Upper lobe of left lung (tissue), 6 donors: ENCODE data around the gene MYT1. TPM values are rescaled to one million over a fixed set of nuclear protein-coding genes. Genes with fewer than 3 reads are reported as not detected.
A peak's percentile ranks its signal among the peaks of the same experiment; 100 is the strongest.

ENCODE experiments used
- ATAC-seq, 2 donors: fragments of 200-7000 bp; cut with Tn5 transposase; one replicate each; pipeline ENCODE4 v1.9.1; 2022; ENCODE audit warnings: mild to moderate bottlenecking in 2 of 2, moderate library complexity in 2 of 2; ENCODE audit not compliant: low FRiP score in 2 of 2
- DNase-seq, 2 donors: peaks; one replicate each; pipeline ENCODE4 v3.0.0-alpha.2; 2019 to 2020
- H3K27ac ChIP-seq, 4 donors: fragments of 200-600 bp; sonication (generic); one replicate each; pipeline ENCODE4 v1.5.1; 2016 to 2019
- H3K27me3 ChIP-seq, 4 donors: fragments of 200-600 bp; sonication (generic); one replicate each; pipeline ENCODE4 v1.5.1; 2017 to 2019
- H3K36me3 ChIP-seq, 4 donors: fragments of 200-600 bp; sonication (generic); one replicate each; pipeline ENCODE4 v1.5.1; 2016 to 2019
- H3K4me1 ChIP-seq, 4 donors: fragments of 200-600 bp; sonication (generic); one replicate each; pipeline ENCODE4 v1.5.1; 2018 to 2019
- H3K4me3 ChIP-seq, 4 donors: fragments of 200-600 bp; sonication (generic); one replicate each; pipeline ENCODE4 v1.5.1; 2017 to 2019; ENCODE audit warnings: mild to moderate bottlenecking in 2 of 4, moderate library complexity in 1 of 4
- H3K9me3 ChIP-seq, 4 donors: fragments of 200-600 bp; sonication (generic); one replicate each; pipeline ENCODE4 v1.5.1; 2018 to 2019
- EP300 ChIP-seq, 4 donors: sonication (generic); formaldehyde crosslinking; IDR thresholded peaks; one replicate each; pipeline ENCODE4 v1.5.1; 2017; ENCODE audit warnings: antibody characterized with exemption in 4 of 4, control low read depth in 2 of 4
- POLR2A ChIP-seq, 4 donors: fragments of 450-650 bp; IDR thresholded peaks; one replicate each; pipeline ENCODE4 v1.5.1; 2016 to 2017; ENCODE audit warnings: antibody characterized with exemption in 4 of 4, mild to moderate bottlenecking in 2 of 4
- POLR2AphosphoS5 ChIP-seq, 2 donors: sonication (generic); formaldehyde crosslinking; IDR thresholded peaks; one replicate each; pipeline ENCODE4 v1.5.1; 2017; ENCODE audit warnings: antibody characterized with exemption in 2 of 2
- WGBS, 2 donors: methylation state at CpG; one replicate each; pipeline ENCODE4 v1.1.5; 2017 to 2018; 5-methylcytosine and 5-hydroxymethylcytosine counted together
- total RNA-seq, 6 donors: library from RNA; depleted of rRNA in 4 of 6; stranded (reverse); fragments of >200 nt in 4 of 6; gene quantifications; one replicate each; pipeline versions ENCODE4 v1.1.0 to v1.2.1, GENCODE V29; 2016 to 2021
- TF ChIP-seq, protein P1 (sequence below), 6 experiments: fragments of 450-650 bp in 4 of 6; fragments of 200-600 bp in 2 of 6; sonication (generic) in 2 of 6; IDR thresholded peaks; one replicate each; pipeline ENCODE4 v1.5.1; 2016 to 2019; ENCODE audit warnings: antibody characterized with exemption in 6 of 6
- donor health status: DM: no; HTN: no; CAD: no; lungs with moderate emphysema.
- donor health status: DM: no; HTN: yes; CAD: no; lungs with severe emphysema.

MYT1 gene
- total RNA-seq, 6 donors from 2014 or later, result 0.09 to 3.1 TPM; not detected in 4

DNA sequence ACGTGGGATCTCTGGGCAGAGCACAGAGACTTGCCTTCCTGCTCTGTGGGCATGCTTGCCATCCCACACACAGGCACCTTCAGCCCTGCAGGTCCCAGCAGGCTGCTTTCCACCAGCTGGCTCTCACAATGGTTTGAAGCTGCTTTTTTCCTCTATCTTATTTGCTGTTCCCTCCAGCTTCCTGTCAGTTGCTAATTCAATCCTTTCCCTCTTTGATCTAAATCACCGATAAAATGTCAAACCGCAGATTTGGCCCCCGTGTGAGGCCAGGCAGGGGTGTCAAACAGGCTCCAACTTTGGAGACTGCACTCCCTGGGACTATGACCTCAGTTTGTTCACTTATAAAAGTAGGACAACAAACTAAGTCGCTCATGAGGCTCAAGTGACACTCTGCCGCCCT lies 50.7 kb downstream of the MYT1 start:
- no peak overlapping the region for H3K27ac ChIP-seq
- no peak overlapping the region for H3K4me3 ChIP-seq
- DNase-seq, result no peak
- ATAC-seq, result no peak
- H3K9me3 ChIP-seq, result no peaks in the 10 kb centered on the region
- no peaks in the 10 kb centered on the region for H3K27me3 ChIP-seq
- TF ChIP-seq, protein P1, sequence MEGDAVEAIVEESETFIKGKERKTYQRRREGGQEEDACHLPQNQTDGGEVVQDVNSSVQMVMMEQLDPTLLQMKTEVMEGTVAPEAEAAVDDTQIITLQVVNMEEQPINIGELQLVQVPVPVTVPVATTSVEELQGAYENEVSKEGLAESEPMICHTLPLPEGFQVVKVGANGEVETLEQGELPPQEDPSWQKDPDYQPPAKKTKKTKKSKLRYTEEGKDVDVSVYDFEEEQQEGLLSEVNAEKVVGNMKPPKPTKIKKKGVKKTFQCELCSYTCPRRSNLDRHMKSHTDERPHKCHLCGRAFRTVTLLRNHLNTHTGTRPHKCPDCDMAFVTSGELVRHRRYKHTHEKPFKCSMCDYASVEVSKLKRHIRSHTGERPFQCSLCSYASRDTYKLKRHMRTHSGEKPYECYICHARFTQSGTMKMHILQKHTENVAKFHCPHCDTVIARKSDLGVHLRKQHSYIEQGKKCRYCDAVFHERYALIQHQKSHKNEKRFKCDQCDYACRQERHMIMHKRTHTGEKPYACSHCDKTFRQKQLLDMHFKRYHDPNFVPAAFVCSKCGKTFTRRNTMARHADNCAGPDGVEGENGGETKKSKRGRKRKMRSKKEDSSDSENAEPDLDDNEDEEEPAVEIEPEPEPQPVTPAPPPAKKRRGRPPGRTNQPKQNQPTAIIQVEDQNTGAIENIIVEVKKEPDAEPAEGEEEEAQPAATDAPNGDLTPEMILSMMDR (IDR thresholded peaks at IDR 0.05), result no peak
- no peak for TF ChIP-seq POLR2A (IDR thresholded peaks at IDR 0.05)
- TF ChIP-seq POLR2AphosphoS5 (IDR thresholded peaks at IDR 0.05), result no peak
- no peak for TF ChIP-seq EP300 (IDR thresholded peaks at IDR 0.05)
- WGBS, 2 donors, result 37 to 39% methylated on average over 5 to 6 of the region's 6 CpGs
- H3K36me3 ChIP-seq, result no peaks in the 10 kb centered on the region
- peaks cover 7 to 21% (median 15%) of the 10 kb centered on the region in 4 donors for H3K4me1 ChIP-seq

DNA sequence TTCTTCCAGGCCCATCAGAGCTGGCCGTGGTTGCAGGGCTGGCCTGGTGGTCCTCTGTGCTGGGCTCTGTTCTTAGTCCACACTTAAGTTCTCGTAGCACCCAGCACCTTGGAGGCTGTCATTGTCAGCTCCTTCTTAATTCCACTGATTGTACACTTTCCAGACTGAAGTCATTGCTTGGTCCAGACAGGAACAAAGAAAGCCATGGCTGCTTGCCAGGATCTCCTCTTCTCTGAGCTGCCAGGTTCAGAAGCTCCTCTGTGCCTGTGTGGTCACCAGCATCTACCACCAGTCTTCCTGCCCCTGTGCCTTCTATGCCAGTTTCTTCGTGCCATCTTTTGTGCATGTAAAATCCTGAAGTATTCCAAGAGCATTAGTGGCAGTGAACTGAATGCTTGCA lies 51.8 kb downstream of the MYT1 start:
- no peaks in the 10 kb centered on the region for H3K27me3 ChIP-seq
- DNase-seq, result no peak
- no peak overlapping the region for H3K27ac ChIP-seq
- no peaks in the 10 kb centered on the region for H3K36me3 ChIP-seq
- no peak for ATAC-seq
- 60 to 70% methylated on average over 3 of the region's 3 CpGs for WGBS, 2 donors
- H3K4me1 ChIP-seq, result peaks cover 7 to 20% (median 15%) of the 10 kb centered on the region in 4 donors
- no peak overlapping the region for H3K4me3 ChIP-seq
- no peak for TF ChIP-seq EP300 (IDR thresholded peaks at IDR 0.05)
- TF ChIP-seq POLR2A (IDR thresholded peaks at IDR 0.05), result no peak
- TF ChIP-seq, protein P1 (IDR thresholded peaks at IDR 0.05), result no peak
- no peak for TF ChIP-seq POLR2AphosphoS5 (IDR thresholded peaks at IDR 0.05)
- no peaks in the 10 kb centered on the region for H3K9me3 ChIP-seq

DNA sequence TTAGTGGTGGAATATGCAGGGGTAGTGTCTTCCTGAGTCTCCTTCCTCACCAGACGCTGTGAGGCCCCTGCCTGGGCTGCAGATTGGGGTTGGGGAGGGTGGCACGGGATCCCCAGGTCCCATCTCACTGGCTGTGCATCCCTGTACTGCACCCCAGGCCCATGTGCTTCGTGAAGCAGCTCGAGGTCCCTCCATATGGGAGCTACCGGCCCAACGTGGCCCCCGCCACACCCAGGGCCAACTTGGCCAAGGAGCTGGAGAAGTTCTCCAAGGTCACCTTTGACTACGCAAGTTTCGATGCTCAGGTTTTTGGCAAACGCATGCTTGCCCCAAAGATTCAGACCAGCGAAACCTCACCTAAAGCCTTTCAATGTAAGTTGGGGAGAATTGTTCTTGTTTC lies 52.7 kb downstream of the MYT1 start:
- Histone ChIP-seq H3K27me3 (no peaks in the 10 kb centered on the region), H3K4me3 (no peak overlapping the region), H3K36me3 (no peaks in the 10 kb centered on the region), H3K4me1 (peaks cover 7 to 16% (median 13%) of the 10 kb centered on the region in 4 donors), H3K27ac (no peak overlapping the region), H3K9me3 (no peaks in the 10 kb centered on the region)
- WGBS, 2 donors, result 88 to 91% methylated on average over 10 to 11 of the region's 11 CpGs
- no peak for TF ChIP-seq POLR2A (IDR thresholded peaks at IDR 0.05)
- no peak for TF ChIP-seq EP300 (IDR thresholded peaks at IDR 0.05)
- TF ChIP-seq, protein P1 (IDR thresholded peaks at IDR 0.05), result no peak
- TF ChIP-seq POLR2AphosphoS5 (IDR thresholded peaks at IDR 0.05), result no peak
- DNase-seq (no peak), ATAC-seq (no peak)

DNA sequence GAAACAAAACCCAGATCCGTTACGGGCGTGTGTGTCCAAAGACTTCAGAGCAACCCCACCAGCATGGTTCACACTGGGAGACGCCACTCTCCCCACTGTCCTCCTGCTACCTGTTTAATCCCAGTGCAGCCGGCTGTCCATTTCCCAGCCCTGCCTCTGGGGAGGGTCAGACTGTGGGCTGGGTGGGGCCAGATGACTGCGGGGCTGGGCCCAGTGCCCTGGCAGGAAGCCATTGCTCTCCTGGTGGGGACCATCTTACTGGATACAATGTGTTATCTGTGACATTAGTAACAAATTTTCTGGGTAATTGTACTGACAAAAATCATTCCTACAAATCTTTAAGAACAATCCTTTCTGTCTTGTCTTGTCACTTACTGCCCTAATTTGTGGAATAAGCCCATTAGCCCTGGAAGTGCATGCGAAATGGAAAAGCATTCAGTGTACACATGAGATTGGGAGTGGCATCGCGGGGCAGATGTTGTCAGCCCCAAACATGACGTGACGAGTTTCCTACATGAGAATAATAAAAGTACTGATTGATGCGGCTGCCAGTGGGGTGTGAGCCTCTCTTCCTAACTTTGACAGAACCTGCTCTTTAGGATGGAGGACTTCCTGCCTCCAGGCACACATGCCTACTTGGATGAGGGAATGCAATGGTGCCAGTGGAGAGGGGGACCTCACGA lies 53.4 kb downstream of the MYT1 start:
- DNase-seq, result no peak
- Histone ChIP-seq H3K27ac (no peak overlapping the region), H3K4me1 (peaks cover 3 to 19% (median 17%) of the 10 kb centered on the region in 4 donors), H3K27me3 (no peaks in the 10 kb centered on the region), H3K9me3 (no peaks in the 10 kb centered on the region), H3K4me3 (no peak overlapping the region), H3K36me3 (no peaks in the 10 kb centered on the region)
- WGBS, 2 donors, result 70 to 76% methylated on average over 11 to 13 of the region's 13 CpGs
- TF ChIP-seq POLR2AphosphoS5 (IDR thresholded peaks at IDR 0.05) (no peak), EP300 (IDR thresholded peaks at IDR 0.05) (no peak), POLR2A (IDR thresholded peaks at IDR 0.05) (no peak)
- peak in 1 of 2 donors; percentile 34 for ATAC-seq

DNA sequence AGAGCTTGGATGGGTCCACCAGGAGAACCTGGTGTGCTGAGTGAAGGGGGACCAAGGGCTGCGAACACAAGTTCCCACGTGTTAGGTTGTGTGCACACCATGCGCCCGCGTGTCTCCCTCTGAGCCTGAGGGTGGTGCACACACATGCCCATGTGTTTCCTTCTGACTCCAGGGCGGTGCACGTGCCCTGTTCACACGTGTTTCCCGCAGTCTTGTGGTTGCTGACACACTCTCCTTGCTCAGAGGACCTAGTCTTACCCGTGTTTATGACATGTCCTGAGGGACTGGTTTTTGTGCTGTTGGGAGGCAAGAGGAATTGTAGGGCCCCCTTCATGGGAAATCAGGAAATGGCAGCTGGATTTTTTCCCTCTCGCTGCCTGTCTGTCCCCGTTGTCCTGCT lies 55.0 kb downstream of the MYT1 start:
- no peak overlapping the region for H3K4me3 ChIP-seq
- WGBS, 2 donors, result 62 to 72% methylated on average over 7 to 12 of the region's 12 CpGs
- DNase-seq, result no peak
- no peak overlapping the region for H3K27ac ChIP-seq
- no peaks in the 10 kb centered on the region for H3K36me3 ChIP-seq
- no peaks in the 10 kb centered on the region for H3K9me3 ChIP-seq
- H3K4me1 ChIP-seq, result peaks cover 4 to 27% (median 15%) of the 10 kb centered on the region in 4 donors
- TF ChIP-seq POLR2A (IDR thresholded peaks at IDR 0.05), result no peak
- TF ChIP-seq POLR2AphosphoS5 (IDR thresholded peaks at IDR 0.05), result no peak
- no peak for TF ChIP-seq EP300 (IDR thresholded peaks at IDR 0.05)
- TF ChIP-seq, protein P1 (IDR thresholded peaks at IDR 0.05), result no peak
- ATAC-seq, result no peak
- no peaks in the 10 kb centered on the region for H3K27me3 ChIP-seq
